ENCODE measurements around the gene ACVRL1. TPM values are rescaled to one million over a fixed set of nuclear protein-coding genes. Genes with fewer than 3 reads are reported as not detected.
A peak's percentile ranks its signal among the peaks of the same experiment; 100 is the strongest.

ACVRL1 gene
- total and polyA plus RNA-seq, 3 experiments from 2014 or later, result 0.07 TPM; not detected in 2

GRCh38 chr12:51905471-51906429 lies 1.6 kb upstream of the ACVRL1 start:
- peak overlapping the region in 1 of 8 donors; percentile 66 for H3K27ac Mint-ChIP-seq
- Histone ChIP-seq H3K4me1 (ENCODE audit: insufficient read depth, low read length) (no peaks in the 10 kb centered on the region), H3K4me3 (ENCODE audit: low read length) (no peak overlapping the region), H3K27me3 (ENCODE audit: insufficient read depth, low read length, poor library complexity, severe bottlenecking) (peaks cover 10% of the 10 kb centered on the region), H3K9me3 (ENCODE audit: low read length) (no peaks in the 10 kb centered on the region), H3K27ac (ENCODE audit: low read depth, low read length) (peak overlapping the region; percentile 64), H3K36me3 (ENCODE audit: insufficient read depth, low read length) (no peaks in the 10 kb centered on the region)
- DNase-seq, result no peak
- ChIA-PET CTCF (interaction anchor here (1.3 kb wide), 1 partner anchor 85 kb away, joined by 3 read pairs; no protein-coding TSS in a partner anchor), POLR2A (no interaction called here)
- H3K36me3 Mint-ChIP-seq, result no peaks in the 10 kb centered on the region
- peaks cover 0 to 8% (median 0%) of the 10 kb centered on the region in 3 donors for H3K4me1 Mint-ChIP-seq
- peaks cover 17 to 42% of the 10 kb centered on the region in 2 donors for H3K27me3 Mint-ChIP-seq
- H3K9me3 Mint-ChIP-seq, result no peaks in the 10 kb centered on the region
- no peak overlapping the region for H3K4me3 Mint-ChIP-seq

- H3K27ac ChIP-seq (ENCODE audit: low read depth, low read length), result peak overlapping the region; percentile 31
- H3K4me1 Mint-ChIP-seq, result peaks cover 0 to 8% (median 0%) of the 10 kb centered on the region in 3 donors
- H3K4me3 ChIP-seq (ENCODE audit: low read length), result no peak overlapping the region
- H3K27ac Mint-ChIP-seq, result no peak overlapping the region
- no peaks in the 10 kb centered on the region for H3K36me3 Mint-ChIP-seq
- ChIA-PET POLR2A (no interaction called here), CTCF (interaction anchor here (1.3 kb wide), 1 partner anchor 86 kb away, joined by 3 read pairs; no protein-coding TSS in a partner anchor)
- H3K9me3 ChIP-seq (ENCODE audit: low read length), result no peaks in the 10 kb centered on the region
- H3K4me1 ChIP-seq (ENCODE audit: insufficient read depth, low read length), result no peaks in the 10 kb centered on the region
- H3K9me3 Mint-ChIP-seq, result no peaks in the 10 kb centered on the region
- no peak overlapping the region for H3K4me3 Mint-ChIP-seq
- H3K27me3 Mint-ChIP-seq, result peaks cover 17 to 48% of the 10 kb centered on the region in 2 donors
- no peak for DNase-seq
- H3K27me3 ChIP-seq (ENCODE audit: insufficient read depth, low read length, poor library complexity, severe bottlenecking), result peaks cover 10% of the 10 kb centered on the region
- H3K36me3 ChIP-seq (ENCODE audit: insufficient read depth, low read length), result no peaks in the 10 kb centered on the region
Observed at GRCh38 chr12:51906430-51907082, 748 bp upstream of the ACVRL1 start.

- Mint-ChIP-seq H3K9me3 (no peaks in the 10 kb centered on the region), H3K27me3 (peaks cover 21 to 53% of the 10 kb centered on the region in 2 donors), H3K4me1 (peaks cover 0 to 8% (median 0%) of the 10 kb centered on the region in 3 donors), H3K36me3 (peaks cover 0 to 1% (median 0%) of the 10 kb centered on the region in 3 donors), H3K27ac (no peak overlapping the region), H3K4me3 (peak overlapping the region in 3 of 7 donors; percentile 20 to 41 (median 31))
- H3K9me3 ChIP-seq (ENCODE audit: low read length), result no peaks in the 10 kb centered on the region
- no peaks in the 10 kb centered on the region for H3K36me3 ChIP-seq (ENCODE audit: insufficient read depth, low read length)
- peaks cover 10% of the 10 kb centered on the region for H3K27me3 ChIP-seq (ENCODE audit: insufficient read depth, low read length, poor library complexity, severe bottlenecking)
- H3K4me1 ChIP-seq (ENCODE audit: insufficient read depth, low read length), result no peaks in the 10 kb centered on the region
- no peak overlapping the region for H3K4me3 ChIP-seq (ENCODE audit: low read length)
- ChIA-PET POLR2A (no interaction called here), CTCF (interaction anchor here (1.3 kb wide), 1 partner anchor 15 kb away, joined by 3 read pairs; no protein-coding TSS in a partner anchor)
- no peak overlapping the region for H3K27ac ChIP-seq (ENCODE audit: low read depth, low read length)
- no peak for DNase-seq
Observed at GRCh38 chr12:51907856-51908425, 637 bp downstream of the ACVRL1 start.

- Histone ChIP-seq H3K4me1 (ENCODE audit: insufficient read depth, low read length) (no peaks in the 10 kb centered on the region), H3K27me3 (ENCODE audit: insufficient read depth, low read length, poor library complexity, severe bottlenecking) (peaks cover 10% of the 10 kb centered on the region), H3K36me3 (ENCODE audit: insufficient read depth, low read length) (no peaks in the 10 kb centered on the region), H3K9me3 (ENCODE audit: low read length) (no peaks in the 10 kb centered on the region), H3K4me3 (ENCODE audit: low read length) (no peak overlapping the region), H3K27ac (ENCODE audit: low read depth, low read length) (no peak overlapping the region)
- peaks cover 21 to 59% of the 10 kb centered on the region in 2 donors for H3K27me3 Mint-ChIP-seq
- no peak for DNase-seq
- H3K9me3 Mint-ChIP-seq, result no peaks in the 10 kb centered on the region
- H3K4me3 Mint-ChIP-seq, result no peak overlapping the region
- CTCF ChIA-PET, result no interaction called here
- peaks cover 0 to 1% (median 0%) of the 10 kb centered on the region in 3 donors for H3K36me3 Mint-ChIP-seq
- no peak overlapping the region for H3K27ac Mint-ChIP-seq
- H3K4me1 Mint-ChIP-seq, result peaks cover 0 to 8% (median 0%) of the 10 kb centered on the region in 3 donors
- POLR2A ChIA-PET, result no interaction called here
Observed at GRCh38 chr12:51908876-51909592, 1.7 kb downstream of the ACVRL1 start.

GRCh38 chr12:51910168-51910567 lies 2.9 kb downstream of the ACVRL1 start:
- H3K9me3 ChIP-seq (ENCODE audit: low read length), result no peaks in the 10 kb centered on the region
- Mint-ChIP-seq H3K36me3 (peaks cover 0 to 1% (median 0%) of the 10 kb centered on the region in 3 donors), H3K27ac (no peak overlapping the region), H3K4me1 (peaks cover 0 to 8% (median 0%) of the 10 kb centered on the region in 3 donors), H3K4me3 (no peak overlapping the region), H3K27me3 (peaks cover 21 to 59% of the 10 kb centered on the region in 2 donors), H3K9me3 (no peaks in the 10 kb centered on the region)
- no peak for DNase-seq
- H3K4me1 ChIP-seq (ENCODE audit: insufficient read depth, low read length), result no peaks in the 10 kb centered on the region
- POLR2A ChIA-PET, result no interaction called here
- H3K27me3 ChIP-seq (ENCODE audit: insufficient read depth, low read length, poor library complexity, severe bottlenecking), result peaks cover 10% of the 10 kb centered on the region
- no peaks in the 10 kb centered on the region for H3K36me3 ChIP-seq (ENCODE audit: insufficient read depth, low read length)
- no peak overlapping the region for H3K27ac ChIP-seq (ENCODE audit: low read depth, low read length)
- H3K4me3 ChIP-seq (ENCODE audit: low read length), result no peak overlapping the region
- CTCF ChIA-PET, result interaction anchor here (0.7 kb wide), 1 partner anchor 13 kb away, joined by 3 read pairs; no protein-coding TSS in a partner anchor

- CTCF ChIA-PET, result interaction anchor here (0.7 kb wide), 1 partner anchor 13 kb away, joined by 3 read pairs; no protein-coding TSS in a partner anchor
- Mint-ChIP-seq H3K36me3 (peaks cover 0 to 1% (median 0%) of the 10 kb centered on the region in 3 donors), H3K27me3 (peaks cover 21 to 56% of the 10 kb centered on the region in 2 donors), H3K4me1 (peaks cover 0 to 8% (median 0%) of the 10 kb centered on the region in 3 donors), H3K4me3 (no peak overlapping the region), H3K9me3 (no peaks in the 10 kb centered on the region), H3K27ac (no peak overlapping the region)
- Histone ChIP-seq H3K4me3 (ENCODE audit: low read length) (no peak overlapping the region), H3K4me1 (ENCODE audit: insufficient read depth, low read length) (no peaks in the 10 kb centered on the region), H3K9me3 (ENCODE audit: low read length) (no peaks in the 10 kb centered on the region), H3K27me3 (ENCODE audit: insufficient read depth, low read length, poor library complexity, severe bottlenecking) (peaks cover 6% of the 10 kb centered on the region), H3K36me3 (ENCODE audit: insufficient read depth, low read length) (no peaks in the 10 kb centered on the region), H3K27ac (ENCODE audit: low read depth, low read length) (no peak overlapping the region)
- POLR2A ChIA-PET, result no interaction called here
- no peak for DNase-seq
Observed at GRCh38 chr12:51910691-51911090, 3.4 kb downstream of the ACVRL1 start.

GRCh38 chr12:51911307-51911706 lies 4.0 kb downstream of the ACVRL1 start:
- peaks cover 4% of the 10 kb centered on the region for H3K27me3 ChIP-seq (ENCODE audit: insufficient read depth, low read length, poor library complexity, severe bottlenecking)
- H3K36me3 Mint-ChIP-seq, result peaks cover 0 to 1% (median 0%) of the 10 kb centered on the region in 3 donors
- H3K27ac Mint-ChIP-seq, result no peak overlapping the region
- no peaks in the 10 kb centered on the region for H3K9me3 Mint-ChIP-seq
- CTCF ChIA-PET, result interaction anchor here (2.3 kb wide), 1 partner anchor 11 kb away, joined by 15 read pairs; no protein-coding TSS in a partner anchor
- H3K4me3 ChIP-seq (ENCODE audit: low read length), result no peak overlapping the region
- H3K9me3 ChIP-seq (ENCODE audit: low read length), result no peaks in the 10 kb centered on the region
- no peaks in the 10 kb centered on the region for H3K36me3 ChIP-seq (ENCODE audit: insufficient read depth, low read length)
- peaks cover 20 to 52% of the 10 kb centered on the region in 2 donors for H3K27me3 Mint-ChIP-seq
- no peak for DNase-seq
- POLR2A ChIA-PET, result no interaction called here
- H3K4me1 ChIP-seq (ENCODE audit: insufficient read depth, low read length), result no peaks in the 10 kb centered on the region
- H3K4me3 Mint-ChIP-seq, result no peak overlapping the region
- peaks cover 0 to 8% (median 0%) of the 10 kb centered on the region in 3 donors for H3K4me1 Mint-ChIP-seq
- H3K27ac ChIP-seq (ENCODE audit: low read depth, low read length), result no peak overlapping the region

Measured in CD8-positive, alpha-beta memory T cell (primary cell).